HepG2 (cell line): Measurements from ENCODE around the gene TMIGD2. TPM values are rescaled to one million over a fixed set of nuclear protein-coding genes. Genes with fewer than 3 reads are reported as not detected.

ENCODE experiments used
- AGO1 ChIP-seq: fragments of 200-400 bp; formaldehyde crosslinking; IDR thresholded peaks from 2 replicates; pipeline ENCODE4 v1.6.1; 2017; ENCODE audit warnings: mild to moderate bottlenecking, low read depth, low read length, moderate library complexity; ENCODE audit not compliant: poor library complexity, severe bottlenecking
- ARNTL ChIP-seq: sonication (generic); formaldehyde crosslinking; IDR thresholded peaks from 2 replicates; pipeline ENCODE4 v1.4.0; 2020; ENCODE audit warnings: mild to moderate bottlenecking, missing genetic modification reagents
- BRD4 ChIP-seq: sonication (generic); formaldehyde crosslinking; IDR thresholded peaks from 2 replicates; pipeline ENCODE4 v1.4.0; 2020; ENCODE audit warnings: missing genetic modification reagents
- DR1 ChIP-seq: sonication (generic); formaldehyde crosslinking; IDR thresholded peaks from 2 replicates; pipeline ENCODE4 v1.8.0; 2021; ENCODE audit warnings: mild to moderate bottlenecking, missing genetic modification reagents, inconsistent platforms
- DRAP1 ChIP-seq: IDR thresholded peaks from 2 replicates; pipeline ENCODE4 v1.6.1; 2016; ENCODE audit warnings: missing genetic modification reagents, missing compliant biosample characterization
- ETV5 ChIP-seq: IDR thresholded peaks from 2 replicates; pipeline ENCODE4 v1.6.1; 2018; ENCODE audit warnings: missing biosample characterization, missing genetic modification reagents, inconsistent platforms, borderline replicate concordance
- HIVEP1 ChIP-seq: sonication (generic); formaldehyde crosslinking; IDR thresholded peaks from 2 replicates; pipeline ENCODE4 v1.4.0; 2020; ENCODE audit warnings: mild to moderate bottlenecking, missing genetic modification reagents
- JUND ChIP-seq: sonication (generic); formaldehyde crosslinking; IDR thresholded peaks from 2 replicates; pipeline ENCODE4 v1.8.0; 2022; ENCODE audit warnings: mild to moderate bottlenecking, missing genetic modification reagents
- NCOA2 ChIP-seq: sonication (generic); formaldehyde crosslinking; IDR thresholded peaks from 2 replicates; pipeline ENCODE4 v1.8.0; 2022; ENCODE audit warnings: inconsistent platforms
- NFIB ChIP-seq: sonication (generic); formaldehyde crosslinking; IDR thresholded peaks from 2 replicates; pipeline ENCODE4 v1.9.0; 2021; ENCODE audit warnings: missing genetic modification reagents, mild to moderate bottlenecking, borderline replicate concordance
- NFKBIZ ChIP-seq: IDR thresholded peaks from 2 replicates; pipeline ENCODE4 v1.6.1; 2018; ENCODE audit warnings: missing genetic modification reagents, missing compliant biosample characterization
- NR2F6 ChIP-seq, 2 experiments: IDR thresholded peaks; 2 replicates each; pipeline ENCODE4 v1.6.1; 2016; ENCODE audit warnings: antibody characterized with exemption in 1 of 2, mild to moderate bottlenecking in 1 of 2
- ONECUT2 ChIP-seq: sonication (generic); formaldehyde crosslinking; IDR thresholded peaks from 2 replicates; pipeline ENCODE4 v1.4.0; 2020; ENCODE audit warnings: missing genetic modification reagents
- PHF8 ChIP-seq: sonication (generic); formaldehyde crosslinking; IDR thresholded peaks from 2 replicates; pipeline ENCODE4 v1.5.0; 2020; ENCODE audit warnings: missing genetic modification reagents
- POGZ ChIP-seq: sonication (generic); formaldehyde crosslinking; IDR thresholded peaks from 2 replicates; pipeline ENCODE4 v1.4.0; 2020; ENCODE audit warnings: mild to moderate bottlenecking, missing genetic modification reagents
- PRPF4 ChIP-seq: fragments of 200-400 bp; formaldehyde crosslinking; IDR thresholded peaks from 2 replicates; pipeline ENCODE4 v1.6.1; 2016; ENCODE audit warnings: low read length, low read depth; ENCODE audit not compliant: poor library complexity, severe bottlenecking
- SOX13 ChIP-seq, 3 experiments: fragments of 450-650 bp in 1 of 3; sonication (generic) in 1 of 3; formaldehyde crosslinking in 1 of 3; IDR thresholded peaks in 2 of 3; conservative IDR thresholded peaks in 1 of 3; 2 replicates each; pipeline versions ENCODE4 v1.5.0 to v1.6.1; 2016 to 2020; ENCODE audit warnings: antibody characterized with exemption in 1 of 3, mild to moderate bottlenecking in 1 of 3, missing compliant biosample characterization in 1 of 3, missing genetic modification reagents in 1 of 3, moderate library complexity in 1 of 3
- TAF15 ChIP-seq: fragments of 200-400 bp; formaldehyde crosslinking; IDR thresholded peaks from one replicate; pipeline ENCODE4 v1.6.1; 2018; ENCODE audit warnings: mild to moderate bottlenecking, low read depth, low read length; ENCODE audit not compliant: poor library complexity, severe bottlenecking
- TBP ChIP-seq: sonication (generic); formaldehyde crosslinking; IDR thresholded peaks from 2 replicates; pipeline ENCODE4 v1.5.0; 2020; ENCODE audit warnings: missing genetic modification reagents
- U2AF1 ChIP-seq: fragments of 200-400 bp; formaldehyde crosslinking; optimal IDR thresholded peaks from 2 replicates; pipeline ENCODE3; 2017; ENCODE audit warnings: mild to moderate bottlenecking, low read depth, low read length
- USF2 ChIP-seq, 2 experiments: sonication (generic) in 1 of 2; formaldehyde crosslinking in 1 of 2; IDR thresholded peaks; 2 replicates each; pipeline versions ENCODE4 v1.5.1 to v1.6.1; 2011 to 2020; ENCODE audit warnings: borderline replicate concordance in 1 of 2, low read depth in 1 of 2, low read length in 1 of 2, mild to moderate bottlenecking in 1 of 2, missing genetic modification reagents in 1 of 2, moderate library complexity in 1 of 2
- ZNF124 ChIP-seq: sonication (generic); formaldehyde crosslinking; IDR thresholded peaks from 2 replicates; pipeline ENCODE4 v1.4.0; 2020; ENCODE audit warnings: missing genetic modification reagents
- ZNF430 ChIP-seq: sonication (generic); formaldehyde crosslinking; IDR thresholded peaks from 2 replicates; pipeline ENCODE4 v1.9.0; 2021; ENCODE audit warnings: mild to moderate bottlenecking, missing genetic modification reagents
- ZNF704 ChIP-seq: sonication (generic); formaldehyde crosslinking; IDR thresholded peaks from 2 replicates; pipeline ENCODE4 v1.8.1; 2023; ENCODE audit warnings: mild to moderate bottlenecking, inconsistent platforms, moderate library complexity, missing genetic modification reagents, borderline replicate concordance
- ZNF891 ChIP-seq: sonication (generic); formaldehyde crosslinking; IDR thresholded peaks from 2 replicates; pipeline ENCODE4 v1.5.0; 2020; ENCODE audit warnings: mild to moderate bottlenecking, missing genetic modification reagents
- ZSCAN9 ChIP-seq: IDR thresholded peaks from 2 replicates; pipeline ENCODE4 v1.6.1; 2016; ENCODE audit warnings: borderline replicate concordance
- polyA plus RNA-seq, 8 experiments: library from polyadenylated mRNA; depleted of rRNA in 3 of 8; stranded (reverse) in 7 of 8; unstranded in 1 of 8; fragments of >200 nt; fragmentation: Illumina TruSeq in 4 of 8; extraction: Trizol in 4 of 8; gene quantifications; 2 replicates each; pipeline versions ENCODE4 v1.2.1 to v1.2.3, GENCODE V29; 2011 to 2016; ENCODE audit warnings: low read depth in 4 of 8, missing spikeins in 1 of 8, mixed read lengths in 1 of 8; ENCODE audit not compliant: insufficient read depth in 1 of 8
- total RNA-seq, 5 experiments: library from RNA; depleted of rRNA; stranded (reverse); fragments of >200 nt; fragmentation: Illumina TruSeq; extraction: Trizol; gene quantifications; 2 replicates each; pipeline ENCODE4 v1.2.3, GENCODE V29; 2016; ENCODE audit warnings: low read depth in 1 of 5

The TMIGD2 gene
- total and polyA plus RNA-seq, 2 of the 13 experiments (the other 11 are each of a cell fraction or from before 2014, with no cell fraction given) = 0.11 to 1.0 TPM

GRCh38 chr19:4342615-4343369, 40.6 kb upstream of the TMIGD2 start (continued):
- no peak for TF ChIP-seq SOX13 (IDR thresholded peaks at IDR 0.05)
- TF ChIP-seq SOX13 (CRISPR knock-in tag; conservative IDR thresholded peaks at IDR 0.05 in 1 of 2, IDR thresholded peaks at IDR 0.05 in 1 of 2) = peak in 1 of 2 experiments; percentile 65; a peak in 2 of 4 replicates
- 0 out of 2 replicates have a peak, but pooled peaks have one; percentile 22 for TF ChIP-seq ZNF704 (CRISPR knock-in tag)
- no peak for TF ChIP-seq NFKBIZ (CRISPR knock-in tag)
- no peak for TF ChIP-seq PRPF4
- 0 out of 2 replicates have a peak, but pooled peaks have one; percentile 4 for TF ChIP-seq ARNTL (CRISPR knock-in tag)
- TF ChIP-seq PHF8 (CRISPR knock-in tag) = peak; percentile 58; the same call in 1 of the 2 replicates
- peak; percentile 17; the same call in 1 of the 2 replicates for TF ChIP-seq ZNF891 (CRISPR knock-in tag)
- peak; percentile 83 for TF ChIP-seq DR1 (CRISPR knock-in tag)
- TF ChIP-seq BRD4 (CRISPR knock-in tag) = no peak
- TF ChIP-seq NFIB (CRISPR knock-in tag) = 0 out of 2 replicates have a peak, but pooled peaks have one; percentile 42
- peak; percentile 75 for TF ChIP-seq POGZ (CRISPR knock-in tag)
- TF ChIP-seq HIVEP1 (CRISPR knock-in tag) = peak; percentile 17; the same call in 1 of the 2 replicates
- TF ChIP-seq NCOA2 (CRISPR knock-in tag) = peak; percentile 53; the same call in 1 of the 2 replicates
- 0 out of 2 replicates have a peak, but pooled peaks have one; percentile 20 for TF ChIP-seq JUND (CRISPR knock-in tag)
- TF ChIP-seq AGO1 = no peak
- TF ChIP-seq TBP (CRISPR knock-in tag) = no peak
- peak; percentile 68 for TF ChIP-seq TAF15
- TF ChIP-seq DRAP1 (CRISPR knock-in tag) = peak; percentile 94
- TF ChIP-seq U2AF1 = peak; percentile 32
- peak; percentile 48; the same call in 1 of the 2 replicates for TF ChIP-seq ETV5 (CRISPR knock-in tag)
- no peak for TF ChIP-seq USF2 (IDR thresholded peaks at IDR 0.05; ENCODE audit: low read depth, low read length)
- peak; percentile 21; the same call in 1 of the 2 replicates for TF ChIP-seq USF2 (CRISPR knock-in tag; IDR thresholded peaks at IDR 0.05; ENCODE audit: borderline replicate concordance)
- TF ChIP-seq ZNF124 (CRISPR knock-in tag) = no peak
- TF ChIP-seq ZNF430 = no peak; the same call in none of the 2 replicates
- peak; percentile 66; the same call in 1 of the 2 replicates for TF ChIP-seq NR2F6 (IDR thresholded peaks at IDR 0.05)
- peak; percentile 71 for TF ChIP-seq NR2F6 (CRISPR knock-in tag; IDR thresholded peaks at IDR 0.05)
- peak; percentile 80 for TF ChIP-seq ONECUT2 (CRISPR knock-in tag)
- peak; percentile 3; the same call in 1 of the 2 replicates for TF ChIP-seq ZSCAN9 (CRISPR knock-in tag)
